GM19324 (cell line): Measurements from ENCODE around the gene ANKRD13B.
A peak's percentile ranks its signal among the peaks of the same experiment; 100 is the strongest.
"Not testable (repeated sequence)": the region's sequence is repeated elsewhere in the genome, so short reads cannot be mapped to it uniquely, and the experiment has no call there.

Experiments
- ATAC-seq: cut with Tn5 transposase; IDR thresholded peaks from one replicate; pipeline ENCODE4 v1.9.1; 2021; ENCODE audit warnings: mild to moderate bottlenecking, moderate library complexity; ENCODE audit not compliant: unreplicated experiment, low FRiP score

ANKRD13B gene

GRCh38 chr17:29592850-29593551 is at the start of gene ANKRD13B:
Gene ANKRD13B, plus strand, starts transcription at chr17:29593132. Its CDS starts 490 bp downstream, at chr17:29593622.
- ATAC-seq: no peak

- no peak for ATAC-seq
Observed at GRCh38 chr17:29544066-29544465, 48.9 kb upstream of the ANKRD13B start.

- no peak for ATAC-seq
Observed at GRCh38 chr17:29546085-29546484, 46.8 kb upstream of the ANKRD13B start.

- no peak for ATAC-seq
Observed at GRCh38 chr17:29546830-29547229, 46.1 kb upstream of the ANKRD13B start.

- ATAC-seq: no peak
Observed at GRCh38 chr17:29549177-29549923, 43.6 kb upstream of the ANKRD13B start.

GRCh38 chr17:29555840-29556239 is 37.1 kb upstream of the ANKRD13B start:
- ATAC-seq: no peak

GRCh38 chr17:29557085-29557738 is 35.7 kb upstream of the ANKRD13B start:
- ATAC-seq: no peak

- no peak for ATAC-seq
Observed at GRCh38 chr17:29557739-29558116, 35.2 kb upstream of the ANKRD13B start.

- ATAC-seq: not testable (repeated sequence)
Observed at GRCh38 chr17:29558139-29558538, 34.8 kb upstream of the ANKRD13B start.

GRCh38 chr17:29559640-29560039 is 33.3 kb upstream of the ANKRD13B start:
- ATAC-seq: no peak

GRCh38 chr17:29560316-29560715 is 32.6 kb upstream of the ANKRD13B start:
- no peak for ATAC-seq

- no peak for ATAC-seq
Observed at GRCh38 chr17:29561554-29562517, 31.1 kb upstream of the ANKRD13B start.

GRCh38 chr17:29562615-29563014 is 30.3 kb upstream of the ANKRD13B start:
- no peak for ATAC-seq

GRCh38 chr17:29563816-29564215 is 29.1 kb upstream of the ANKRD13B start:
- no peak for ATAC-seq

- no peak for ATAC-seq
Observed at GRCh38 chr17:29565643-29566472, 27.1 kb upstream of the ANKRD13B start.

GRCh38 chr17:29566473-29567303 is 26.2 kb upstream of the ANKRD13B start, which contains the start of gene ABHD15:
Gene ABHD15, minus strand, starts transcription at chr17:29567037. Its CDS starts 71 bp downstream, at chr17:29566966.
- peak; percentile 40 for ATAC-seq

- peak; percentile 18 for ATAC-seq
Observed at GRCh38 chr17:29567304-29567553, 25.7 kb upstream of the ANKRD13B start.

GRCh38 chr17:29567554-29568330 is 25.2 kb upstream of the ANKRD13B start:
- ATAC-seq: peak; percentile 35
